OCI-M2 (cell line): ENCODE measurements around the gene CDH11.

ENCODE experiments used
- DNase-seq: peaks from one replicate; lab custom pipeline; 2025; ENCODE audit not compliant: unreplicated experiment; lab: John Stamatoyannopoulos, UW

CDH11 gene

DNA sequence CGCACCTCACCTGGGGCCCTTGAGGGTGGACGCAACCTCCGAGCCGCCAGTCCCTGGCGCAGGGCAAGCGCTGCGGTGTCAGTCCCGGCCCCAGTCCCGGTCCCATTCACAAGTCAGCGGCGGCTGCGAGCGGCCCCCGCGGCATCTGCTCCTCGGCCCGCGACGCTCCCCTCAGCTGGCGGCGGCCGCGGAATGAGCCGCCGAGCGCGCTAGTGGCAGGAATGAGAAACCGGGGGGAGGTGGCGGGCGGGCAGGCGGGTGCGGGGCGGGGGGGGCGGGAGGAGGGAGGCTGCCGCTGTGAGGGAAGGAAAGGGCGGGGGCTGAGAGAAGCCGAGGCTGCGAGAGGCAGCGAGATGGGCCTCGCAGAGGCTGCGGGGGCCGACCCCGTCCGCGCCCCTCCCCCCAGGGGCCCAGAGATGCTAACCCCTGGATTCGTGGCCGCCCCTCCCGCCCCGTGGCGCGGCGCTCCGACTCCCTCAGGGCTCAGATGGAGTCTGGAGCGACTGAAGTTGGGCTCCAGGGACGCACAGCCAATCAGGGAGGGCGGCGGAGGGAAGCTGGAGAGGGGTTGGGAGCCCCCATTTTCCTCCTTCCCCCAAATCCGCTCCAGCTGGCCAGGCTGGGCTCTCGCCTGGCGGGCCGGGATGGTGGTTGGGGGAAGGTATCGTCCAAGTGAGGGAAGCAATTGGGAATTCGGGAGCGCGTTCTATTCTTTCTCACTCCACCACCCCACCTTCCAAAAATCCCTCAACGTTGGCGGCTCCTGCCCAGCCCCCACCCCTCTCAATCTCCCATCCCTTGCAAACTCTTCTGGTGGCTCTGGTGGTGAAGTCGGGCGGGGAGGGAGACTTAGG lies at the start of gene CDH11:
CDH11 (minus strand) TSS at position 194 of the 854 bp plus-strand sequence. CDS start 117,194 bp downstream, outside the sequence.
- no peak for DNase-seq

DNA sequence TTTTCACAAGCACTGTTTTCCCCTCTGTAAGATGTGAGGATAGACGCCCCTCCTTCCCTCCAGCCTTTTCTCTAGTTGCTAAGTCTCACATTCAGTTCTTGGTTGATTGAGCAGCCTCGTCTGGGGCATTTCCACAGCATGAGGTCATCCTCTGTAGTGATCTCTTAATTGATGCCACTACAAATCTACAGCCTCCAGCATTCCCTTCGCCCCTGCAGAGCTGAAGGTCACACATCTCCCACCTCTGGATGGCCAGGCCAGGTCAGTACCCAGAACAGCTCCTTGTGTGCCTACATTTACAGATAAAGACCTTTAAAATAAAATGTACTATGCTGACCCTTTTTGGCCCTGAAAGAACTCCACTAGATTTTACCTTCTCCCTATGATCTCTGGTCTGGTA lies 32.5 kb upstream of the CDH11 start:
- DNase-seq, result no peak

DNA sequence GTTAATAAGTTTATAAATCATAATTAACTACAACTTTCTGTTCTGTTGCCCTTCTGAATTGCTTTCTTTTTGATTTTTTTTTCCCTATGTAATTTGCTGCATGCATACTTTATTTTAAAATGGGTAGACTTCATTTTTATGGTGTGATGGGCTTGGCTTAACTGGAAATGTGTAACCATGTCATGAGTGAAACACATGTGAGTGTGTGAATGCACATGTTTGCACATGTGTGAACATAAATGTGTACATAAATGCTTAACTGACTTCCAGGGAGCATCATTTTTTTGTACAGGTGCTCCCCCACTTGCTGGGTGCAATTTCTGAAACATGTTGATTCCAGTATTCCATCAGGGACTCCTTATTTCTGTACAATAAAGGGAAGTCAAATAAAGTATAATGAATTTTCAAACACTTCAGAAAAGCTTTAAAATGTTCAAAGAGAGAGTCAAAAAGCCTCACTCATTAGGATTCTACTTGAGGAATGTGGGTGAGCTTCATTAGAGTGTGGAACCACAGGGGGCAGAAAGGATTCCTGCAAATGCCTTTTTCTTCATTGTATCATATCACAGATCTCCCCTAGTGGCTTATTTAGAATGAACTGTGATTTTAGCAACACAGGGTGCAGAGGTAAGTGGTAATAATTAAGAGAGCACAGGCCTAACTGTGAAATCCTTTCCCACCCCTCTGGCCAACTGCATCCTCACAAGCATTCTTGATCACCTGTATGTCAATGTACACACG lies 31.7 kb upstream of the CDH11 start:
- no peak for DNase-seq

- DNase-seq, result no peak
Observed at GRCh38 chr16:65148804-65149203, 26.9 kb upstream of the CDH11 start.

DNA sequence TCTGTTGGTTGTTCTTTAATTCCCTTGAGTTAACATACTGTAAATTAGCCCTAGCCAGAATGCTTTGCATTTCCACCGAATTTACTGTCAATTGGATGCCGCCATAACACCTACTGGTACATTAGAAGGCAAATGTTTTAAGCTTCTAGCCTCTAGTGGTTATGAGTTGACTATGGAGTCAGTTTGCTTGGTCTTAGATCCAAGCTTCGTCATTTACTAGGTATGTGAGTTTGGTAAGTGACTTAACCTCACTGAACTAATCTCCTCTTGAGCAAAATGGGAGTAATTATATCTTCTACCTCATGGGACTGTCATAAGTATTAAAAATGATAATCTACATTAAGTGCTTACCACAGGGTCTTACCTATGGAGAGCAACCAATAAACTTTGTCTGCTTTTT lies 20.4 kb upstream of the CDH11 start:
- no peak for DNase-seq

DNA sequence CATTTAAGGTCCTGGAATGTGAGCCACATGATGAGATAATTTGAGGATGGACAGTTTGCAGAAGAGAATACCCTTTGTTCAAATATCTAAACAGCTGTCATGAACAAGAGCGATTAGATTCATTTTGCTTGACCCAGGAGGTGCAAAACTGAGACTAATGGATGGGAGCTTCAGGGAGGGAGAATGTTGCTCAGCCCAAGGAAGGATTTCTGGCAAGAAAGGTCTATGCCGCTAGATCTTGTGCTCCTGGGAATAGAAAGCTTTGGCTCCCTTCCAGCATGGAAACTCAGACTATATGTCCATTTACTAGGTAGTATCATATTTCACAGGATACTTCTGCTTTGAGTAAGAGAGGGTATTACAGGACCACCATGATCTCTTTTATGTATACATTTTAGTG lies 14.8 kb upstream of the CDH11 start:
- DNase-seq, result no peak

GRCh38 chr16:65126845-65127624 lies 5.2 kb upstream of the CDH11 start:
- DNase-seq, result no peak

DNA sequence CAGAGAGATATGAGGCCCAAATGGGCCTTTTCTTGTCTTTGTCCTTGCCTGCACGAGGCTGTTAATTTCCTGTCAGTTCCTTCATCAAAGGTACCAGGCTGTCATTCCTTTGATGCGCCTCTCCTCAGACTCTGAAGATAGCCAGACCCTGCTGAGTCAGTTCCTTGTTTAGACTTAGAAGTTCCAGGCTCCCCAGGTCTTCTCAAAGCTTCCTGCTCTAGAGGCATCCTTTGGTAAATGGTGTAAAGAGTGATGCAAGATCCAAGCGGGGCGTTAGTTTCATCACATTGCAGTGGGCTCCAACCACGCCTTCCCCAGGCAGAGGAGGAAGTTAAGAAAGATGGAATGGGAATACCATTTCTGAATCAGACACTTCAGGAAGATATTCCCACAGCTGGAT lies 4.0 kb upstream of the CDH11 start:
- DNase-seq, result no peak

DNA sequence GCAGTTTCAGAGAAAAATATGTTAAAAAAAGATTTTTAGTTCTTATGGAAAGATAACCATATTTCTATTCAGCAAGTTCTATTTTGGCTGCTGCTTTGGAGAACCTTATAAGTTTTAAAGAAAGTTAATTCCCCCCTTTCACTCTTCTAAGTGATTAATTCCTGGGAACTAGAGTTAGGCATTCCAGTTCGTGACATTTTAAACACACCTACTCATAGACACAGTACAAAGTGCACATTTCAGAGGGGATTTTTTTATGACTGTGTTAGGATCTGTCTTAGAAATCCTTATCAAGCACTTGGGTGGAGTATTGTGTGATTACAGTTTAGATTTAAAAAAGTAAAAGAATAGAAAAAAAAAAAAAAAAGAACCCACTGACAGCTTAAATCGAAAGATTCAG lies 3.5 kb upstream of the CDH11 start:
- DNase-seq, result no peak

DNA sequence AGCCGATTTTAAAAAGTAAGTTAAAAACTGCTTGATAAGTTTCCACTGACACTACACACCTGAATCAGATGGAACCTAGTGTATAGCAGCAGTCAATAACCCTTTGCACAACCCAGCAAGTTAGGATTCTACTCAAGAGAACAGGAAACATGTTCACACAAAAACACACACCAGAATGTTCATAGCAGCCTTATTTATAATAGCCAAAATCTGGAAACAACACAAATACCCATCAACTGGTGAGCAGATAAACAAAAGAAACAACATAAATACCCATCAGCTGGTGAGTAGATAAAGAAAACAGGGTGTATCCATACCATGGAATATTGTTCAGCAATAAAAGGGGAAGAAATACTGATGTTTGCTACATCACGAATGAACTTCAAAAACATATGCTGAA lies 2.7 kb upstream of the CDH11 start:
- no peak for DNase-seq

DNA sequence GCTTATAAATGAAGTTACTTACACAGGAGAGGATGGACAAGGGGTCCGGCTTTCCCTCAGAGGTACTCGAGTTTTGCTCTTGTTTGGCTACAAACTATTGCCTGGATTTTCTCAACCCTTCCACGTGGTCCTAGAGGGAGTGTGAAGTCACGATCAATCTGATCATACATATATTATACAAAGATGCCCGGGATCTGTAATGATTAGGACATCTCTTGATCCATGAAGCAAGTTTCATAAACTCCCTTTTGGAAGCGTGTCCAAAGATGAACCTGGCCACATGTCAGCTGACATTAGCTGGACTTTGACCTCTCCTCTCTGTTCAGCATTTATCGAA lies 2.3 kb upstream of the CDH11 start:
- no peak for DNase-seq

- no peak for DNase-seq
Observed at GRCh38 chr16:65123396-65124211, 1.7 kb upstream of the CDH11 start.

- DNase-seq, result no peak
Observed at GRCh38 chr16:65122724-65123395, 997 bp upstream of the CDH11 start.

GRCh38 chr16:65120831-65121721 lies 787 bp downstream of the CDH11 start:
- no peak for DNase-seq

- DNase-seq, result no peak
Observed at GRCh38 chr16:65120461-65120830, 1.4 kb downstream of the CDH11 start.

DNA sequence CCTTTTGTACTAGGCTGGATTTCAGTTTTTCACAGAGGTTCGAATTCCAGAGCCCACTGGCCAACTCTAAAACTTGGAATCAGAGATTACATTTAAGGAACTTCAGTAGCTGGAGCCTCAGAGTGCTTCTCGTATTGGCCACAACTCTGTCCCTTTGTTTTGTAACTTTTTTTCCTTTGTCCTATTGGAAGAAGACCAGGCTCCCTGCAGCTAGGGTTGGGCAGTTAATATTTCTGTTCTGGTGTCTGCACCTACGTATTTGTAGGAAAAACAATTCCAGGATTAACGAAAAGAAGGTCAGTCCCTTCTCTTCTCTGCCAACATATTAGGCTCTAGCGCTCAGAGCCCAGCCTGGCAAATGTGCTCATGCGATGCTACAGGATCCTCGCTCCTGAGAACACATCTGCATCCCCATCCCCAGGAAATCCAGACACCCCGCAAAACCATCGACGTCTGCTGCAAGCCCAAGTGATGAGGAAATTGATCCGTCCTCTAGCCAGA lies 1.9 kb downstream of the CDH11 start:
- DNase-seq, result no peak

DNA sequence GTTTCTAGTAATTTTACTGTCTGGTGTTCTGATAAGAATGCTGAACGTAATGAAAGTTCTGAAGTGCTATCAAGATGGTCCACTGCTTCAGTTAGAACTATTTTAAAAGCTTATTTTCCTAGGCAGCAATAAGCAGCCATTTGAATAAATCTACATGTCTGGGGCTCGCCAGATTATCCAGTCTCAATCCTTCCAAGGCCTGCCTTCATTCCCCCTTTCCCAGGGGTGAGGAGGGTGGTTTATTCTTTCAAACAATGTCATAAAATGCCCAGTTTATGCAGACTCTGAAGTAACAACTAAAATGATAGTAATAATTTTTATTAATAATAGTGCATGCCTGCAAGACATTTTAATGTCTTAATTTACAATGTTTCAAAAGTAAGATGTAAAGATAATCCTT lies 2.4 kb downstream of the CDH11 start:
- no peak for DNase-seq

DNA sequence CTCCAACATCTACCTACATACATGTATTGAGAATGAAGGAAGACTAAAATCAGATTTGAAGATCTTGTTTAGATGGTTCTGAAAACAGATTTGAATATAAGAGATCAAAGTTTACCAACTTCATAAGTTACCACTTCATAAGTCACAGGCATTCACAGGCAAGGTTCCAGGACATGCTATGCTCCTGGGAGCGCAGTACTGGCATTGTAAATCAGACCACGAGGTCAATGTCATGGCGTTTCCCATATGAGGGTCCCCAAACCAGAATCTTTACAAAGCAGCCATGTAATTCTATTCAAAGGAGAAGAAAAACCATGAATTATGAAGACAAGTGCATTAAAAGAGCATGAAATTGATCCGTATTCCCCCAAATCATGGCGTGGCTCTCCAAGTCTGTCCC lies 3.0 kb downstream of the CDH11 start:
- DNase-seq, result no peak

DNA sequence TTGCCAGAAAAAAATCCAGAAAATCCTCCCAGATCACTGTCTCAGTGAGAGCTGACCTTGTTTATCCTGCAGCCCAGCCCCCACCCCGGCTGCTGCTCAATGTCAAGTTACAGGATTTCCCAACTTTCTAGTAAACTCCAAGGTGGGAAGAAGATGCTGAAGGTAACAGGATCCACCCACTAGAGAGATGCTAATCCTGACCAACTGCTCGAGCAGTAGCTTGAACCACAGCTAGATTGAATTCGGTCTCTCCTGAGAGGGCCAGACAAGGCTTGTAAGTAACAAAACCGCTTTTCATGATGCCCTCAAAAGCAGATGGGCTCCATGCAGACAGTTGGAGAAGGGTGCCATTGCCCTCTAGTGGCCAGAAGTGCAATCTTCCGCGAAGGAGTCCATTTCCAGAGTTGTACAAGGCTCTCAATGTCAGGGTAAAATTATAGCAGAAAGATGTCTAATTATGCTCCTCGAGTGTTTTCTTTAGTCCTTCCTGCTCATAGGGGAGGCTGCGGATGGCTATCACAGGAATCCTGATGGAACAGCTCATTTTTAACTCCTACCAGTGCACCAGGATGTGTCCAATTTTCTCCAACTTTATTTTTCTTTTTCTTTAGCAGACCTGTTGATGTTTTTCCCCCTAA lies 3.9 kb downstream of the CDH11 start:
- DNase-seq, result no peak
